GM12872 (cell line): ENCODE measurements around the gene ARHGEF28.

Source experiments
- TF ChIP-seq, protein P1 (sequence below): IDR thresholded peaks from 3 replicates; pipeline ENCODE4 v1.5.1; 2011; ENCODE audit warnings: low read depth, mild to moderate bottlenecking, low read length, moderate library complexity; ENCODE audit not compliant: insufficient read depth

The ARHGEF28 gene

DNA sequence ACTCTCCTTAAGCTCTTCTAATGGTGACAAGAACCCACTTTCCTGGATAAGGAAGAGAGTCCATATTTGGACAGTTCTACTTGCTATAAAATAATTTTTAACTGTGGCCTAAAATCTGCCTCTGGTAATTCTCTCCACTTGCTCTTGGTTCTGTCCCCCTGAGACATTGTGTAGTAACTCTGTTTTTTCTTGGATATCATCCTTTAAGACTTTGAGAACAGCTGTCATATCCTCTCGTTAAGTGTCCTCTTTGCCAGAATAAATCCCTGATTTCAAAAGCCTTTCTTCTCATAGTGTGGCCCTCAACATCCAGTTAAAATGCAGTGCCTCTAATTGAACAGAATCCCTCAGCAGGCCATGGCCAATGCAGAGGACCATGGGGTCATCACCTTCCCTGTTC is 101.5 kb downstream of the ARHGEF28 start:
- TF ChIP-seq, protein P1, sequence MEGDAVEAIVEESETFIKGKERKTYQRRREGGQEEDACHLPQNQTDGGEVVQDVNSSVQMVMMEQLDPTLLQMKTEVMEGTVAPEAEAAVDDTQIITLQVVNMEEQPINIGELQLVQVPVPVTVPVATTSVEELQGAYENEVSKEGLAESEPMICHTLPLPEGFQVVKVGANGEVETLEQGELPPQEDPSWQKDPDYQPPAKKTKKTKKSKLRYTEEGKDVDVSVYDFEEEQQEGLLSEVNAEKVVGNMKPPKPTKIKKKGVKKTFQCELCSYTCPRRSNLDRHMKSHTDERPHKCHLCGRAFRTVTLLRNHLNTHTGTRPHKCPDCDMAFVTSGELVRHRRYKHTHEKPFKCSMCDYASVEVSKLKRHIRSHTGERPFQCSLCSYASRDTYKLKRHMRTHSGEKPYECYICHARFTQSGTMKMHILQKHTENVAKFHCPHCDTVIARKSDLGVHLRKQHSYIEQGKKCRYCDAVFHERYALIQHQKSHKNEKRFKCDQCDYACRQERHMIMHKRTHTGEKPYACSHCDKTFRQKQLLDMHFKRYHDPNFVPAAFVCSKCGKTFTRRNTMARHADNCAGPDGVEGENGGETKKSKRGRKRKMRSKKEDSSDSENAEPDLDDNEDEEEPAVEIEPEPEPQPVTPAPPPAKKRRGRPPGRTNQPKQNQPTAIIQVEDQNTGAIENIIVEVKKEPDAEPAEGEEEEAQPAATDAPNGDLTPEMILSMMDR: no peak

DNA sequence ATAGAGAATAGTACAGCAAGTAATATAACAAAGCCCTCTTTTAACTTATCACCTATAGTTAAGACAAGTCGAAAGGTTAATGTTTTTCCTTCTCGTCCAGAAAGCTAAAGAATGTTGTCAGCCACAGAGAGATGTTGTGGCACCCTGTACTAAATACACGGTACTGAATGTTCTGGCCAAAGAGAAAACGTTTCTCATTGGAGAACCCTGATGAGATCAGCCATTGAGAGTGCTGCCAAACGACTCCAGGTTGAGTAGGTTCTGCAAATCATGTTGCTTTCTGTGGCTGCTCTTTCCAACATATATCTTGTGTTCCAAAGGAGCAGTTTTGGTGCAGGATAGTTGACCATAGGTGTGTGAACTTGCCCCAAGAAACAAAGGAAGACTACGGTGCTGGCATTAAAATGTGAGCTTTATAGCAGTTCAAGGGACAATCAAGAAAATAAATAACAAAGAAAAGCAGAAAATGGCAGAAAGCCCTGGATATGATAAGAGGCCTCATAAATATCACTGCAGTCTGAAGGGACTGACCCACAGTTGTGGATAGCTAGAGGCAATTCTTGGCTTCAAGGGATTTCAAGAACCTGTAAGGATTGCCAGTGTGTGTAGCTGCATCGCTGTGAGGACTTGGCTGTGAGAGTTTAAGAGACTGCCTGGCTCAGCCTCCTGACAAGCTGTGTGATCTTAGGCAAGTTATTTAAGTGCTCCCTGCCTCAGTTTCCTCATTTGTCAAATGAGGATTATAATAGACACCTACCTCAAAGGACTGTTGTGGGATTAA is 102.7 kb downstream of the ARHGEF28 start:
- TF ChIP-seq, protein P1: no peak

DNA sequence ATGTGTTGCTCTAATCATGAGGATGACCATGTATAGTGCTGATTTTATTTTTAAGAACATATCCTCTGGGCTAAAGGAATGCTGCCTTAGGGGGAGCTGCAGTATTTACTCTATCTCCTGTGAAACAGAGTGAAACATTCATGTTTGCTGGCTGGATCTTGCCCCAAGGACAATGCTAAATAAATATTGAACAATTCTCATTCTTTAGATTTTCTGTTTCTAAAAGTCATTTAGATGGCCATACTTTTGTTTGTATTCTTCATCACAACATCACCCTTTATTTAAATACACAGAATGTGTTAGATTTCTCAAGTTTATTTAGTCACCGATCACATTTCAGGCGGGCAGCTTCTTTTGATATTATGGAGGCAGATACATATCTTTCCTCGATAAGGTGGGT is 103.3 kb downstream of the ARHGEF28 start:
- TF ChIP-seq, protein P1: no peak

DNA sequence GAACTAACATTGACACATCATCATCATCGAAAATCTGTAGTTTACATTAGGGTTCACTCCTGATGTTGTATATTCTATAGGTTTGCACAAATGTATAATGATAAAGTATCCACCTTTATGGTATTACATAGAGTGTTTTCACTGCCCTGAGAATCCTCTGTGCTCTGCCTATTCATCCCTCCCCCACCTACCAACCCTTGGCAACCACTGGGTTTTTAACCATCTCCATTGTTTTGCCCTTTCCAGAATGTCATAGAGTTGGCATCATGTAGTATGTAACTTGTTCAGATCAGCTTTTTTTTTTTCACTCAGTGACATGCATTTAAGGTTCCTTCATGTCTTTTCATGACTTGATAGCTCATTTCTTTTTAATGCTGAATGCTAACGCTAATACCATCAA is 106.0 kb downstream of the ARHGEF28 start:
- TF ChIP-seq, protein P1: no peak

DNA sequence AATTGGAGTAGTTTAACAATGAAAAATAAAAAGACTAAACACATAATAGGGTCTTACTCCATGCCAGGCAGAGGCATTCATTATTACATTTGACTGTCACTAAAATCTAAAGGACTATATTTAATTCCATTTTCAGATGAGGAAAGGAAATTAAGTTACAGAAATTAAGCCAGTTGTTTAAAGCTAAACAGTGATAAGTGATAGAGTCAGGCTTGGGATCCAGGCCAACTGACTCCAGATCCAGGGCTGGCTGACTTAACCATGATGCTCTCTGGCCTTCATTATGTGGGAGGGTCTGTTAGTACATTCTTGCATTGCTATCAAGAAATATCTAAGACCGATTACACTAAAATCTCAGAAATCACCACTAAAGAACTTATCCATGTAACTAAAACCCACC is 107.2 kb downstream of the ARHGEF28 start:
- TF ChIP-seq, protein P1: no peak

DNA sequence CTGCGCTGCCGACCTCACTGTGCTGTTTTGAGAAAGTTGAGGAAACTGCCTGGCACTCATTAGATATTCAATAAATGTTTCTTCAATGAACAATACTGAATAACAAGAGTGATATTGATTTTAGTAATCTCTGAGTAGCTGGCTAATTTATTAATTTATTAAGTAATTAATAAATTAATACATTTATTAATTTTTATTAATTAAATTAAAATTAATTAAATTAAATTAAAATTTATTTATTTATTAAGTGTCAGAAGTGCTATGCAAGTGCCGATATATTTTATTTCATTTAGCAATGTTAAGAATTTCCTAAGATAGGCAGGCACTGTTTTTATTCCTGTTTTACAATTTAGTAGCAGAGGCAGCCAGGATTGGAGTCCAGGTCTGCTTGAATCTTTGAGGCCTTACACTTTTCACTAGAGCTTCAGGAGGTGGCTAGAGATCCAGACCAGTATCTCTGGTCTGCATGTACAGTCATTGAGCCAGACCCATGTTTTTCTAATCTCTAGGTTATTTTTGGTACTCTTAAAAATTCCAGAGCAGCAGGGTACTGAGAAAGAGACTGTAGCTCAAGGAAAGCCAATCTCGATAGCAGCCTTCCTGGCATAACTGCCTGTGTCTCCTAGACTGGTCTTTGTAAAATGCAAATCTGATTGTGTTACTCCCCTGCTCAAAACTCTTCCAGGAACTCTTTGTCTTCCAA is 109.2 kb downstream of the ARHGEF28 start:
- TF ChIP-seq, protein P1: no peak

DNA sequence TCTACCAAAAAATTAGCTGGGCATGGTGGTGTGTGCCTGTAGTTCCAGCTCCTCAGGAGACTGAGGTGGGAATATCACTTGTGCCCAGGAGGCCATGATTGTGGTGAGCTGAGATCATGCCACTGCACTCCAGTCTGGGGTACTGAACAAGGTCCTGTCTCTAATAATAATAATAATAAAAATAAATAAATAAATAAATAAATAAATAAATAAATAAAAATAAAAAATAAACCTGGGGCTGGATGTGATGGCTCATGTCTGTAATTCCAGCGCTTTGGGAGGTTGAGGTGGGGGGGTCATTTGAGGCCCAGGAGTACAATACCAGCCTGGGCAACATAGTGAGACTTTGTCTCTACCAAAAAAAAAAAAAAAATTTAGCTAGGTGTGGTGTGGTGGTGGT is 113.7 kb downstream of the ARHGEF28 start:
- TF ChIP-seq, protein P1: no peak
